Measurements from ENCODE around the gene LRRC27. TPM values are rescaled to one million over a fixed set of nuclear protein-coding genes. Genes with fewer than 3 reads are reported as not detected.

Gene LRRC27
- total RNA-seq, 2 experiments from 2014 or later = 2.4 to 2.8 TPM

DNA sequence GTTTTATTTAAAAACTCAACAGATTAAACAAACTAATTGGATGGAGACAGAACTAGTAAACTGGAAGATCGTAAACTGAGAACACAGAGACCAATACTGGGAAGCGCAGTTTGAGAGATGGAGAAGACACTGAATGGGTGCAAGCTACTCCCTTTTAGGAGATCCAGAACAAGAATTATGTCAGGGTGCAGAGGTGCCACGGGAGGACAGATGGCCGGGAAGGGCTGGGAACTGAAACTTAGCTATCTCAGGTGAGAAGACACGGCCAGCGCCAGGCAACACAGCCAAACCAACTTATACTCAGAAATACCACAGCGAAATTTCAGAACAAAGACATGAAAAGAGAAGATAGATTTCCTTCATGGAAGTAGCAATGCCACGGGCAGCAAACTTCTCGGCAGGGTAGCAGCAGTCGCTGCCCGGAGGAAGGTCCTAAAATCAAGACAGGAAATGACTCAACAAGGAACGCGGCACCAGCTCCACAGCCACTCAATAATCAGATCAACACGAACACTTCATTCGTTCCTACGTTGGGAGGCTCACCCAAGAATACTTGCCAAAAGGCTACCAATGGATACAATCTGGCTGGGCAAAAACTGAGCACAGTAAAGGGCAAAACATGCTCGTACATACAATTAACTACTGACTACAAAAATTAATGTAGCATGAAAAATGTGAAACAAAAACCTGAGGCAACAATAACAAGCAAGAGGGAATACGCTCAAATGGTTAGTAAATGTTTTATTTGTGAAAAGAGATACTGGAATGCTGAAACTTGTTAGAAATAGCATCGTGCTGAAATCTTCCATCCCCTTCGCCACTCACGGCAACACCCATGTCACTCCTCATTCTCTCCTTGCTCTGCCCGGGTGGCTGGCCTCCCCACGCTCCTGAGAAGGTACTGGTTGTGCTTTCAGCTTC is 2.2 kb upstream of the LRRC27 start:
- POLR2A ChIA-PET = interaction anchor here (0.7 kb wide), 1 partner anchor 58 kb away, joined by 3 read pairs; no protein-coding TSS in a partner anchor
- Mint-ChIP-seq H3K27me3 (no peaks in the 10 kb centered on the region), H3K36me3 (ENCODE audit: low read depth) (peaks cover 47% of the 10 kb centered on the region), H3K27ac (peak overlapping the region; percentile 84), H3K4me3 (peak overlapping the region; percentile 95), H3K9me3 (no peaks in the 10 kb centered on the region), H3K4me1 (ENCODE audit: low read depth) (peaks cover 63% of the 10 kb centered on the region)
- Histone ChIP-seq H3K4me3 (ENCODE audit: low read length) (peak overlapping the region; percentile 86), H3K27ac (ENCODE audit: low read depth in 1 of 2, low read length in 2 of 2) (no peak overlapping the region), H3K27me3 (ENCODE audit: control insufficient read depth in 1 of 2, insufficient read depth in 2 of 2, low read length in 2 of 2) (no peaks in the 10 kb centered on the region), H3K9me3 (ENCODE audit: control insufficient read depth in 1 of 2, insufficient read depth in 1 of 2, low read length in 2 of 2) (peaks cover 0 to 3% of the 10 kb centered on the region in 2 experiments), H3K4me1 (ENCODE audit: insufficient read depth, low read length) (peaks cover 38% of the 10 kb centered on the region), H3K36me3 (ENCODE audit: insufficient read depth, low read length) (peaks cover 3% of the 10 kb centered on the region)
- ATAC-seq (ENCODE audit: poor library complexity) (no peak), DNase-seq (peak in 6 of 14 experiments; percentile 18 to 59 (median 56))
- TF ChIP-seq, protein P1, sequence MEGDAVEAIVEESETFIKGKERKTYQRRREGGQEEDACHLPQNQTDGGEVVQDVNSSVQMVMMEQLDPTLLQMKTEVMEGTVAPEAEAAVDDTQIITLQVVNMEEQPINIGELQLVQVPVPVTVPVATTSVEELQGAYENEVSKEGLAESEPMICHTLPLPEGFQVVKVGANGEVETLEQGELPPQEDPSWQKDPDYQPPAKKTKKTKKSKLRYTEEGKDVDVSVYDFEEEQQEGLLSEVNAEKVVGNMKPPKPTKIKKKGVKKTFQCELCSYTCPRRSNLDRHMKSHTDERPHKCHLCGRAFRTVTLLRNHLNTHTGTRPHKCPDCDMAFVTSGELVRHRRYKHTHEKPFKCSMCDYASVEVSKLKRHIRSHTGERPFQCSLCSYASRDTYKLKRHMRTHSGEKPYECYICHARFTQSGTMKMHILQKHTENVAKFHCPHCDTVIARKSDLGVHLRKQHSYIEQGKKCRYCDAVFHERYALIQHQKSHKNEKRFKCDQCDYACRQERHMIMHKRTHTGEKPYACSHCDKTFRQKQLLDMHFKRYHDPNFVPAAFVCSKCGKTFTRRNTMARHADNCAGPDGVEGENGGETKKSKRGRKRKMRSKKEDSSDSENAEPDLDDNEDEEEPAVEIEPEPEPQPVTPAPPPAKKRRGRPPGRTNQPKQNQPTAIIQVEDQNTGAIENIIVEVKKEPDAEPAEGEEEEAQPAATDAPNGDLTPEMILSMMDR (IDR thresholded peaks at IDR 0.05) = no peak
- intact Hi-C loops (cut with DNase I, micrococcal nuclease) = loop anchor here (2.0 to 5.0 kb wide), 6 partner anchors 57 to 428 kb away; partner anchors contain the start of genes INPP5A (in 2 of the 2), BNIP3 (in 1 of the 2) and PPP2R2D (in 1 of the 2)
- CTCF ChIA-PET = no interaction called here

- Mint-ChIP-seq H3K4me3 (peak overlapping the region; percentile 95), H3K36me3 (ENCODE audit: low read depth) (peaks cover 44% of the 10 kb centered on the region), H3K27ac (peak overlapping the region; percentile 84), H3K27me3 (no peaks in the 10 kb centered on the region), H3K9me3 (no peaks in the 10 kb centered on the region), H3K4me1 (ENCODE audit: low read depth) (peaks cover 63% of the 10 kb centered on the region)
- H3K36me3 ChIP-seq (ENCODE audit: insufficient read depth, low read length) = peaks cover 3% of the 10 kb centered on the region
- no peaks in the 10 kb centered on the region for H3K27me3 ChIP-seq (ENCODE audit: control insufficient read depth in 1 of 2, insufficient read depth in 2 of 2, low read length in 2 of 2)
- TF ChIP-seq, protein P1 (IDR thresholded peaks at IDR 0.05) = no peak
- H3K4me1 ChIP-seq (ENCODE audit: insufficient read depth, low read length) = peaks cover 38% of the 10 kb centered on the region
- peak overlapping the region; percentile 86 for H3K4me3 ChIP-seq (ENCODE audit: low read length)
- no peak overlapping the region for H3K27ac ChIP-seq (ENCODE audit: low read depth in 1 of 2, low read length in 2 of 2)
- ATAC-seq (ENCODE audit: poor library complexity) = no peak
- no peak for DNase-seq
- H3K9me3 ChIP-seq (ENCODE audit: control insufficient read depth in 1 of 2, insufficient read depth in 1 of 2, low read length in 2 of 2) = peaks cover 0 to 3% of the 10 kb centered on the region in 2 experiments
- CTCF ChIA-PET = no interaction called here
- POLR2A ChIA-PET = interaction anchor here (1.0 kb wide), 1 partner anchor 23 kb away, joined by 3 read pairs; the partner anchor contains the start of gene STK32C
- intact Hi-C loops (cut with DNase I, micrococcal nuclease) = loop anchor here (2.0 to 5.0 kb wide), 6 partner anchors 57 to 428 kb away; partner anchors contain the start of genes INPP5A (in 2 of the 2), BNIP3 (in 1 of the 2) and PPP2R2D (in 1 of the 2)
Measured at GRCh38 chr10:132330486-132330833, 1.5 kb upstream of the LRRC27 start.

- Mint-ChIP-seq H3K4me1 (ENCODE audit: low read depth) (peaks cover 75% of the 10 kb centered on the region), H3K4me3 (peak overlapping the region; percentile 95), H3K36me3 (ENCODE audit: low read depth) (peaks cover 27% of the 10 kb centered on the region), H3K27me3 (no peaks in the 10 kb centered on the region), H3K27ac (peak overlapping the region; percentile 84), H3K9me3 (no peaks in the 10 kb centered on the region)
- ChIA-PET POLR2A (interaction anchor here (0.9 kb wide), 1 partner anchor 65 kb away, joined by 4 read pairs; the partner anchor contains the start of gene PWWP2B), CTCF (no interaction called here)
- peak in 1 of 14 experiments; percentile 55 for DNase-seq
- no peaks in the 10 kb centered on the region for H3K27me3 ChIP-seq (ENCODE audit: control insufficient read depth in 1 of 2, insufficient read depth in 2 of 2, low read length in 2 of 2)
- H3K9me3 ChIP-seq (ENCODE audit: control insufficient read depth in 1 of 2, insufficient read depth in 1 of 2, low read length in 2 of 2) = no peaks in the 10 kb centered on the region
- ATAC-seq (ENCODE audit: poor library complexity) = peak; percentile 22
- H3K27ac ChIP-seq (ENCODE audit: low read depth in 1 of 2, low read length in 2 of 2) = peak overlapping the region; percentile 59 to 78
- peak overlapping the region; percentile 71 for H3K4me3 ChIP-seq (ENCODE audit: low read length)
- intact Hi-C loops (cut with DNase I, micrococcal nuclease) = loop anchor here (1.0 to 5.0 kb wide), 7 partner anchors 24 to 430 kb away; partner anchors contain the start of genes INPP5A (in 2 of the 2), BNIP3 (in 1 of the 2), PPP2R2D (in 1 of the 2) and PWWP2B (in 1 of the 2)
- TF ChIP-seq, protein P1 (IDR thresholded peaks at IDR 0.05) = no peak
- no peaks in the 10 kb centered on the region for H3K36me3 ChIP-seq (ENCODE audit: insufficient read depth, low read length)
- peaks cover 49% of the 10 kb centered on the region for H3K4me1 ChIP-seq (ENCODE audit: insufficient read depth, low read length)
Measured at GRCh38 chr10:132332433-132332754, 401 bp downstream of the LRRC27 start.
